ENCODE data around the gene DAPK3.

Gene DAPK3

GRCh38 chr19:3995607-3996006, 24.7 kb upstream of the DAPK3 start:
- no peak for TF ChIP-seq CTCF (IDR thresholded peaks at IDR 0.05; ENCODE audit: low read depth, low read length, missing control alignments)
- in situ Hi-C loops (cut with HindIII; ENCODE audit: low sequenced_read_pairs) = loop anchor here (25.0 kb wide), 1 partner anchor 217 kb away; no protein-coding TSS in a partner anchor
- DNase-seq (ENCODE audit: low read depth) = no peak
- H3K4me3 ChIP-seq (ENCODE audit: low read depth, low read length) = no peak overlapping the region

- H3K4me3 ChIP-seq (ENCODE audit: low read depth, low read length) = no peak overlapping the region
- no peak for TF ChIP-seq CTCF (IDR thresholded peaks at IDR 0.05; ENCODE audit: low read depth, low read length, missing control alignments)
- no peak for DNase-seq (ENCODE audit: low read depth)
- in situ Hi-C loops (cut with HindIII; ENCODE audit: low sequenced_read_pairs) = loop anchor here (25.0 kb wide), 1 partner anchor 222 kb away; no protein-coding TSS in a partner anchor
Observed at GRCh38 chr19:3990815-3991117, 19.9 kb upstream of the DAPK3 start.

GRCh38 chr19:3987619-3988371, 16.9 kb upstream of the DAPK3 start:
- H3K4me3 ChIP-seq (ENCODE audit: low read depth, low read length) = peak overlapping the region; percentile 15
- DNase-seq (ENCODE audit: low read depth) = no peak
- peak; percentile 92 for TF ChIP-seq CTCF (IDR thresholded peaks at IDR 0.05; ENCODE audit: low read depth, low read length, missing control alignments)
- in situ Hi-C loops (cut with HindIII; ENCODE audit: low sequenced_read_pairs) = loop anchor here (25.0 kb wide), 1 partner anchor 225 kb away; no protein-coding TSS in a partner anchor

- H3K4me3 ChIP-seq (ENCODE audit: low read depth, low read length) = peak overlapping the region; percentile 92
- TF ChIP-seq CTCF (IDR thresholded peaks at IDR 0.05; ENCODE audit: low read depth, low read length, missing control alignments) = peak; percentile 60
- DNase-seq (ENCODE audit: low read depth) = no peak
- in situ Hi-C loops (cut with HindIII; ENCODE audit: low sequenced_read_pairs) = loop anchor here (25.0 kb wide), 1 partner anchor 226 kb away; no protein-coding TSS in a partner anchor
Observed at GRCh38 chr19:3986260-3987041, 15.6 kb upstream of the DAPK3 start.

- DNase-seq (ENCODE audit: low read depth) = no peak
- in situ Hi-C loops (cut with HindIII; ENCODE audit: low sequenced_read_pairs) = loop anchor here (25.0 kb wide), 1 partner anchor 227 kb away; no protein-coding TSS in a partner anchor
- no peak for TF ChIP-seq CTCF (IDR thresholded peaks at IDR 0.05; ENCODE audit: low read depth, low read length, missing control alignments)
- H3K4me3 ChIP-seq (ENCODE audit: low read depth, low read length) = peak overlapping the region; percentile 92
Observed at GRCh38 chr19:3985643-3986259, 14.9 kb upstream of the DAPK3 start.

GRCh38 chr19:3984908-3985642, 14.2 kb upstream of the DAPK3 start, which contains the start of gene EEF2:
Gene EEF2, minus strand, starts transcription at chr19:3985463. Its CDS starts 83 bp downstream, at chr19:3985380.
- no peak for TF ChIP-seq CTCF (IDR thresholded peaks at IDR 0.05; ENCODE audit: low read depth, low read length, missing control alignments)
- peak within 1 kb of the TSS; percentile 92 for H3K4me3 ChIP-seq (ENCODE audit: low read depth, low read length)
- DNase-seq (ENCODE audit: low read depth) = peak; percentile 74
- in situ Hi-C loops (cut with HindIII; ENCODE audit: low sequenced_read_pairs) = loop anchor here (25.0 kb wide), 1 partner anchor 227 kb away; no protein-coding TSS in a partner anchor
